Measurements from ENCODE around the gene PAPSS2. TPM values are rescaled to one million over a fixed set of nuclear protein-coding genes. Genes with fewer than 3 reads are reported as not detected.

The PAPSS2 gene
- total RNA-seq, 1 donor from 2014 or later = 11.1 TPM

DNA sequence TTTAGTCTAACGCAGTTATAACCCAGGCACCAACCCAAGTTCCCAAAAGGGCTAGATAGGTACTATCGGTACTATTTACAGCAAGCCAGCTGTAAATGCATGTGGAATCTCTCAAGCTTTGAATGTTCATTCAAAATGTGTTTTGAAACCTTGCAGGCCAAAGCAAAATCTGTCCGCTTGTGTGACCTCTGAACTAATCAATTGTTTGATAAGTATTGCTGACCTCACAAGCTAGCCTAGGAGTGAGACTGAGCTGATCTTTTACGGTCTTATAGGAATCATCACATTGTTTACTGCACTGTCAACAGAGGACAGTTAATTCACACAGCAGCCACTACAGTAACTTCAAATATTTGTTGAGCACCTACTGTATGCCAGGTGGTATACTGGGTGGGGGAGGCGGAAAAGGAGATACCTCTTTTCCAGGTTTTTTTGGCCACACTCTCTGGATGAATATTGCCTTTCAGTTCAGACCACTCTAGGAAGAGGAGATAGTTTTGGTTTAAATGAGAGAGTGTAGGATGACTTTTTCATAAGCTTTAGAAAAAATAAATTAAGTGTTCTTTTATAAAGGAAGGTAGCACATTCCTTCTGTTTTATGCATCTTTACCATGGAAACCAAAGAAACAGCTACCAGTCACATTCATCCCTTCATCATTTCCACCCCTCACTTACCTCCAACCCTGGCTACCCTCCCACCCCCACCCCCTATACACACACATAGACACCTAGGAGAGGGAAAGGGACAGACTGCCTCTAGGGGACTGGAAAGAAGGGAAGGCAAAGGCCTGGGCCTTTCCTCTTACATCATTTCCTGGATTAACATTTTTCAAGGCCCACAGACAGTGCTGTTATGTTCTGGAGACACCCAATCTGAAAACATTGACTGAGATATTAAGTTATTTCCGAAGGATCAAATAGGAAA is 2.4 kb downstream of the PAPSS2 start:
- DNase-seq (ENCODE audit: missing footprints) = no peak
- intact Hi-C loops (cut with DNase I) = no loop called here
- ATAC-seq = no peak

DNA sequence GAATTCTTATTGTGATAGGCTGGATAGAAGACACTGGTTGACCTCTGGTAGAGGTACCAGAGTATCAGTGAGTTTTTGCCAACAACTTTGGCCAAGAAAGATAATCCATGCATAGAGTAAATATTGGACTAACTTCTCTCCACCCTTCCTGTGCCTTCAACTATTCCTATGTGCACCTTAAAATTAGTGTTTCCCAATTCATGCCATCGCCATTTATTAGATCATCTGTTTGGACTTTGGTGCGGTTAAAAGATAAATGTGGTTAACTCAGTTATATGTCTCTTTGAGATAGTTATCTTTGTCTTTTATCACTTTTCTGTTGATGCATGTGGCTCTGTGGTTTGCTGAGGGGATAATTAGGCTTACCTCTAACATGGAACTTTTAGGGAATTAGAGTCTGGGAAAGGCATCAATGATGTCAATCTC is 4.6 kb downstream of the PAPSS2 start:
- DNase-seq (ENCODE audit: missing footprints) (no peak), ATAC-seq (no peak)
- intact Hi-C loops (cut with DNase I) = no loop called here

DNA sequence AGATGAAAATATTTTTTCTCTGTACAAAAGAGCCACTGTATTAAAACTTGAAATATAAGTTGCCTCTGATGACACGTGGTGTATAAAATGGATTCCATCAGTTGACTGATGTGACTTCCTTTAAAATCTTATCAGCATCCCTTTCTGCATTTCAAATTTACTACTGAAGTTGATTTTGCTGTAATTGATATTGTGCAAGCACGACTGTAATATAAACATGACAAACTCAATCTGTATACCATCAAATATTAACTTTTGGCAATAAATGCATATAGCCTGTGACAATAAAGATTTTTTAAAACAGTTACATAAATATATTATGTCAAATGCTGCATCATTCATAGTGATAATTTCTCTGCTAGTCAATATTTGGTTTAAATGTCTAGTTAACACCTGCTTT is 7.8 kb downstream of the PAPSS2 start:
- DNase-seq (ENCODE audit: missing footprints) = no peak
- no peak for ATAC-seq
- intact Hi-C loops (cut with DNase I) = no loop called here

DNA sequence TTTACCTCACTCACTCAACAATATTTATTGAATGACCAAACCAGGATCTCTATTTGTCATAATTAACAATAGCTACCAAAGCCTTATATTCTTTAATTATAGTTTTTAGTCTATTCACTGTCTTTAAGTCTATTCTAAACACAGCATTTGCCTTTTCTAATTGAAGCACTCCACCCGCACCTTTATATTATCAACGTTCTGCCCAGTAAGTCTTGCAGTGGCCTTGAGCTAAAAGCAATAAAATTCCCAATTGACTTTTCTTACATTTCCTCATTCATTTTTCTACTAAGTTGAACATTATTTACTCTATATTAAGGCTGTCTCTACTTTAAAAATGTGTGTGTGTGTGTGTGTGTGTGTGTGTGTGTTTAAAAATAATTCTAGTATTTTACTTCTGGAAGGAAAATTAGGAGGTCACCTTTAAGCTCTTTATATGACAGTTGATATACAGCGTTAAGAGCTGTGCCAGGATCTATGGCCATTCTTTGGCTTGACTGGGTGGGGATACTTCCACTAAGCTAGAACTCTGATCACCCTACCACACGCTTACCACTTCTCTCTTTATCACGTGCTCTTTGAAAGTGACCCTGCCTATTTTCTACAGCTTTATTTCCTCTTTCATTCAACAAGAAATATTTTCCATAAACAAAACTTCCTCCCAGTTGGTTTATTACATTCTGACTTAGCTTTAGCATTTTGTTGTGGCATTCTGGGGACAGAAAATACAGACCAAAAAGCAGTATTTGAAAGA is 8.8 kb downstream of the PAPSS2 start:
- no peak for DNase-seq (ENCODE audit: missing footprints)
- intact Hi-C loops (cut with DNase I) = no loop called here
- no peak for ATAC-seq

DNA sequence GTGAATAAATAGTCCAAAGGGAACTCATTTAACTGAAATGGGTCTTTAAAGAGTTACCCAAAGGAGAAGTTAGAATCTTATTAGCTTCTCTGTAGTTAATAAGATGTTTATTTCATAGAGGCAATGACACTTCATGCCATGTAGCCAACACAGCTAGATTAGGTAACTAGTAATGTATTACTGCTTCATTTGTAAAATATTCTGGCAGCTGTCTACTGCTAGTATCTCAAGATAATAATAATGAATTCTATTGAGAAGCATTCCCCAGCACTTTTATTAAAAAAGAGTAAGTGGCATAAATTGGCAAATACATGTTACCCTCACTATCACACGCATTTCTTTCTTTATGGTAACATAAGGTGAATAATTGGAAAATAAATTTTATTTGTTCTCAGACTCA is 10.1 kb downstream of the PAPSS2 start:
- no peak for ATAC-seq
- no peak for DNase-seq (ENCODE audit: missing footprints)
- intact Hi-C loops (cut with DNase I) = no loop called here

DNA sequence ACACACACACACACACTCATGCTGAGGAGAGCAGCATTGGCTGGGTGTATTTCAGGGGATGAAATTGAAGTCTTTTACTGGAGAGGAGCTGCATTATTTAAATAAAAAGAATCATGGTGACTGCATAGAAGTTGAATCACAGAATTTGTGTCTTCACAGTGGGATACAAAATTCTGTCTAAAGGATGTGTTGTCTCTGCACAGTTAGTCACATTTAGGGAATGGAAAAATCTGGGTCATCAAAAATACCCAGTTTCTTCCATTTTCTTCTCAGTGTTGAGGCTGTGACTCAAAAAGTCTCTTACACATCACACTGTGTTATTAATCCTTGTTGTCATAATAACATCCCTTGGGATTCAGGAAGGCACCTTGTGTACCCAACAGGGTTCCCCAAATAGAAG is 10.9 kb downstream of the PAPSS2 start:
- intact Hi-C loops (cut with DNase I) = no loop called here
- DNase-seq (ENCODE audit: missing footprints) (no peak), ATAC-seq (no peak)

DNA sequence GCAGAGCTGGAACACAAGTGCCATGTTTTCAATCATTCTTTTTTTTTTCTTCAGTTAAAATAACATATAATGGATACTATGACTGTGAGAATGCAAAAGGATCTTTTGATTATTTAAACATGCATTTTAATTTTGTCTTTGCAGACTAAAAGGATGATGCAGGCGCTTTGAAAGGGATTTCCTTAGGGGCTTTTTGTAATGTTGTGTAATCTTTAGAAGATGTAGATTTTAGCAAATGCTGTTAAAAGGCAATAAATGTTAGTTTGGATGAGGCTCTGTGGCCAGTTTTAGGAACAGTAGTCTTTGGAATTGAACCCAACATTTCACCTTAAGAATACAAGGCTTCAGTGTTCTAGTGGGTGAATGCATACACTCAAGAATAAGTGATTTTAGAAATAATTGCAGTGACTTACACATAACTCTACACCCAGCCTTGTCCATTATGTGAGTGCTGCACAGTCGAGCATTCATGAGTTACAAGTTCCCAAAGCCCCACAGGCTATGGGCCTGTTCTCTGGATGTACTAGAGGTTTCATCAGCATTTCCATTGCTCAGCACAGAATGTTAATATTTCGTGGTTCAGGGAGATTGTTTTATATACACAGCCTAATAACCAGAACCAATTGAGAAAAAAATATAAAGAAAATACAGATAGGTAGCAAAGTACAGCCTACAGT is 11.6 kb downstream of the PAPSS2 start:
- ATAC-seq (no peak), DNase-seq (ENCODE audit: missing footprints) (no peak)
- intact Hi-C loops (cut with DNase I) = no loop called here

DNA sequence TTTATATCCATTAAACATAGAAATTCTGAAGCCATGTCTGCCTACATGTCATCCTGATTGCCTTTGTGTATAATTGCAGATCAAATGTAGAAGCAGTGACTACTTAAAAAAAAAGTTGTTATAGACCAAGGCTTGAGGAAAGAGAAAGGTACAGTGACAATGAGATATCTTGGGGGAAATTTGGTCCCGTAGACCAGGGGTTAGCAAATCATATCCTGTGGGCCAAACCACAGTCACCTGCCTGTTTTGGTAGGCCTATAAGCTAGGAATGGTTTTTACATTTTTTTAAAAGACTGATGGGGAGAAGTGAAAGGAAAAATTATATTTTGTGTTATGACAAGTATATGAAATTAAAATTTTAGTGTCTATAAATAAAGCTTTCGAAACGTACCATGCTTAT is 12.9 kb downstream of the PAPSS2 start:
- DNase-seq (ENCODE audit: missing footprints) = no peak
- intact Hi-C loops (cut with DNase I) = no loop called here
- no peak for ATAC-seq

GRCh38 chr10:87674943-87675342 is 15.3 kb downstream of the PAPSS2 start:
- intact Hi-C loops (cut with DNase I) = no loop called here
- no peak for ATAC-seq

GRCh38 chr10:87675396-87676376 is 16.0 kb downstream of the PAPSS2 start:
- intact Hi-C loops (cut with DNase I) = no loop called here
- DNase-seq (ENCODE audit: missing footprints) (no peak), ATAC-seq (no peak)

More at GRCh38 chr10:87674943-87675342, 15.3 kb downstream of the PAPSS2 start:
- DNase-seq (ENCODE audit: missing footprints) = no peak

DNA sequence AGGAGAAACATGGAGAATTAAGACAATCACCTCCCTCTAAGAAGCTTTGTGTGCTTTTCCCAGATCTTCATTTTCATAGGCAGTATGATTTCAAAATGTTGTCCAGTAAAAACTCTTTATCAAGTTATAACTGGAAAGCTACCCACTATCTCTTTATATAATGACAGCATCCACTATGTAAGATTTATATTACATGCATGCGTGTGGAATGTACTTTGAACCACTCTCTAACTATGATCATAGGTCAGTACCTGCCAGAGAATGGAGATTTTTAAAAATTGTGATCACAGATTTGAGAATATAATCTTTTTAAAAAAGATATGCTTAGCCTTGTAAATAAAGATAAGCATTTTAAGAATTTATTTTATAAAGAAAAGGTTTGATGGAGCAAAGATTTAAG is 17.9 kb downstream of the PAPSS2 start:
- ATAC-seq (no peak), DNase-seq (ENCODE audit: missing footprints) (no peak)
- intact Hi-C loops (cut with DNase I) = no loop called here

DNA sequence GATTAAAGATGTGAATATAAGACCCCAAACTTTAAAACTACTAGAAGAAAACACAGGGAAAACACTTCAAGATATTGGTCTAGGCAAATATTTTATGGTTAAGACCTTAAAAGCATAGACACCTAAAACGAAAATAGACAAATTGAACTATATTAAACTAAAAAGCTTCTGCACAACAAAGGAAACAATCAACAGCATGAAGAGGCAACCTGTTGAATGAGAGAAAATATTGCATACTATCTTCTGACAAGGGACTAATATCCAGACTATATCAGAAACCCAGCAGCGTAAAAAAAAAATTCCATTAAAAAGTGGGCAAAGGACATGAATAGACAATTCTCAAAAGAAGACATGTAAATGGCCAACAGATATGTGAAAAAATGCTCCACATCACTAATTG is 18.6 kb downstream of the PAPSS2 start:
- DNase-seq (ENCODE audit: missing footprints) = no peak
- intact Hi-C loops (cut with DNase I) = no loop called here

DNA sequence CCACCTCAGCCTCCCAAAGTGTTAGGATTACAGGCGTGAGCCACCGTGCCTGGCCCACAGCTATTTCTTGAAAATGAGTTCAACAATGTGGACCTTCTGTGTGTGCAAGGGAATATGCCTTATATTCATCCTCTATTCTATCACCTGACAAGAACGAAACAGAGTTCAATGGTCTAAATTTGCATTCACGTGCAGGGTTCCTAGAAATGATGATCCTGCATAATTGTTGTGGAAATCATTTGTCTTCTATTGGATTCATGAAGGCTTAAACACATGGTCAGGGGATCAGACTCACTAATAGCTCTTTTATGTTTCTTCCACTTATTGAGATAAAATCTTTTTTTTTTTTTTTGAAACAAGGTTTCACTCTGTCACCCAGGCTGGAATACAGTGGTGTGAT is 23.7 kb downstream of the PAPSS2 start:
- DNase-seq (ENCODE audit: missing footprints) (no peak), ATAC-seq (no peak)
- intact Hi-C loops (cut with DNase I) = no loop called here

More for the DNA sequence above, 18.6 kb downstream of the PAPSS2 start:
- no peak for ATAC-seq

DNA sequence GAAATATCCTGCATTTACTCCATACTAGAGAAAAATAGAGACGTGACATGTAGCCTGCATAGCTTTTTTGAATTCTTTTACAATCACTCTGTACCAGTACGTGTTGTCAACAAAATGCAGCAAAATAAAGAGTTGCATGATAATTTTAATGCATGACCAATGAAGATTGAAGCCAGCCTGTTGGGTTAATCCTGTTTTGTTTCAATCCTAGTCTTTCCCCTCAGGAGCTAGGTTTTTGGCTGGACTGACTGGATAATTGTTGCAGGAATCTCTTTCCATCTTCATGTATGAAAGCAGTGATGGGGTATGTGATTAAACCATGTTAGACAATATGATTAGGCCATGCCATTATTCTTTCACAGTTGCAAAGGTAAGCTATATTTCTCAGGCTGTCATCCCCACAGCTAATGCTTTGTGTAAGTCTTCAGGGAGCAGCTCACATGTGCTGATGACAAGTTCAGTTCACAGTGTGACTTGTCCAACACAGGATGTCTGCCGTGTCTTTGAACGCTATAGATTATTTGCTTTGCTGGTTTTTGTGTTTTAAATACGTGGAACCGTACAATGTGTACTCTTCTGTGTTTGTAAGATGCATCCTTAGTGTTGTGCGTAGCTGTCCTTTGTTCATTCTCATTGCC is 24.4 kb downstream of the PAPSS2 start:
- DNase-seq (ENCODE audit: missing footprints) = no peak
- intact Hi-C loops (cut with DNase I) = no loop called here
- no peak for ATAC-seq

DNA sequence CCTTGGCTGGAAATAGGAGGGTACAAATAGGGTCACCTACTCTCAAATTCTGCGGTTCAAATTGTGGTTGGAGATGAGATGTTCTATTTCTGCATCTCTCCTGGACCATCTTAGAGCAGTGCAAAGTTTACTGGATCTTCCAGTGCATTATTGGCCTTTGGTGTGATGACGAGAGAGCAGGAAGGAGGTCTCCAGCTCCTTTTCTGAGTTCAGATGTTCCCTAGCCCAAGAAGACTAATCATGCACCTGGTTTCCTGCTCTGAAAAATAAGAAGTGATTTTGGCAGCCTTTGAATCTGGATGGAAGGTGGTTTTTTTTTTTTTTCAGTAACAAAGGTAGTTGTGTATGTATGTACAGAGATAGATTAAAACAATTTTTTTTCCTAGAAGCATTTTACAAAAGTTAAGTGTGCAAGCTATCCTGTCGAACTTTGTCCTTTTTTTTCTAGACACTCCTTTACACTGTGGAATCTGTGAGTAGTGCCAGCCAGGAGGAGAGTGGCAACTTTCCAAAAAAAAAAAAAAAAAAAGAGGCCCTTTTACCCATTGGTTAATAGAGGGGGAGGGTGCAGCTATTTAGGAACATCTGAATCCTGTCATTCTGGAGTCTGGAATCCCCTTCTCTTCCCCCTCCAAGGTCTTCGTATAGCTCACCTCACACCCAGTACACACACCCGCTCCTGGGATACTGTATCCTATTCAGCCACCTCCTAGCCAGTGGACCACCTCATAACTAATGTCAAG is 26.3 kb downstream of the PAPSS2 start:
- peak; percentile 57 for ATAC-seq
- intact Hi-C loops (cut with DNase I) = no loop called here
- no peak for DNase-seq (ENCODE audit: missing footprints)

DNA sequence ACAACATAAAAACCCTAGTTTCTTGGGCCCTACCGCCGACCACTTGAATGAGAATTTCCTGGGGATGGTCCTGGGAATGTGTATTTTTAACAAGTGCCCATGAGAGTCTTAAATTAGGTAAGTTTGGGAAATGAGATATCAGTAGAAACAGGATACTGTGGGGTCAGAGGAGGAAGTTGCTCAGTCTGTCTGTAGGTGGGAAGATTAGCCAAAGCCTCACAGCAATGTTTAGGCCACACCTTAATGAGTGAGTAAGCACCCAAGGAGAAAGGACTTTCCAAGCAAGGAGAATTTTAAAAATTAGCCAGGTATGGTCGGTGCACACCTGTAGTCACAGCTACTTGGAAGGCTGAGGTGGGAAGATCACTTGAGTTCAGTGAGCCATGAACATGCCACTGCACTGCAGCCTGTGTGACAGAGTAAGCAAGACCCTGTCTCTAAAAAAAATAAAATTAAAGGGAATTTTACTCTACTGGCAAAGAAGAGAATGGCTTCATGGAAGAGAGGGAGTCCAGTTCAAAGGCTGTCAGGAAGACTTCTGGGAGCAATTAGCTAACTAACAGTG is 31.9 kb downstream of the PAPSS2 start:
- no peak for DNase-seq (ENCODE audit: missing footprints)
- no peak for ATAC-seq
- intact Hi-C loops (cut with DNase I) = no loop called here

- no peak for DNase-seq (ENCODE audit: missing footprints)
- ATAC-seq = no peak
- intact Hi-C loops (cut with DNase I) = no loop called here
Observed at GRCh38 chr10:87692956-87693484, 33.3 kb downstream of the PAPSS2 start.
